ENCODE results near the gene FLNB. TPM values are rescaled to one million over a fixed set of nuclear protein-coding genes. Genes with fewer than 3 reads are reported as not detected.

The FLNB gene
- total RNA-seq, 1 experiment from 2014 or later = 580 TPM

GRCh38 chr3:58218904-58219303 is 210.7 kb downstream of the FLNB start:
- POLR2A ChIA-PET = interaction anchor here (0.6 to 1.7 kb wide), 6 partner anchors 16 to 774 kb away, joined by 3 to 6 read pairs (median 4); no protein-coding TSS in a partner anchor
- BruUV-seq (replicated peaks) = no TSS peak
- CTCF ChIA-PET = interaction anchor here (0.6 to 8.5 kb wide), 10 partner anchors 11 to 210 kb away, joined by 3 to 158 read pairs (median 16); partner anchors contain the start of genes FLNB, HTD2 and RPP14
- no peak overlapping the region for H3K27ac Mint-ChIP-seq (ENCODE audit: low read depth, unreplicated experiment)
- peaks cover 30% of the 10 kb centered on the region for H3K4me1 Mint-ChIP-seq (ENCODE audit: insufficient read depth, unreplicated experiment)
- intact Hi-C loops (cut with micrococcal nuclease) = no loop called here
- no peaks in the 10 kb centered on the region for H3K36me3 Mint-ChIP-seq (ENCODE audit: insufficient read depth, unreplicated experiment)
- H3K27me3 Mint-ChIP-seq (ENCODE audit: insufficient read depth, unreplicated experiment) = no peaks in the 10 kb centered on the region
- DNase-seq (ENCODE audit: unreplicated experiment) = no peak
- no peaks in the 10 kb centered on the region for H3K9me3 Mint-ChIP-seq (ENCODE audit: unreplicated experiment)
- no peak overlapping the region for H3K4me3 Mint-ChIP-seq (ENCODE audit: unreplicated experiment)
- TF ChIP-seq CTCF (IDR thresholded peaks at IDR 0.05; ENCODE audit: unreplicated experiment) = no peak

Other genes with a start within 250 kb of the FLNB start
- not detected in 2 replicates for gene DNASE1L3, start 202.6 kb downstream of the FLNB start, total RNA-seq (2022)
- gene ABHD6, start 229.4 kb downstream of the FLNB start, total RNA-seq (2022) = 3.4 and 3.9 TPM in 2 replicates